H1 (cell line): ENCODE measurements around the gene STXBP5. TPM values are rescaled to one million over a fixed set of nuclear protein-coding genes. Genes with fewer than 3 reads are reported as not detected.

Experiments used
- CTCF ChIA-PET: fragments of 300-600 bp; sonication (Branson Sonifier 250); formaldehyde crosslinking; loops from one replicate; lab custom pipeline; 2021; ENCODE audit not compliant: partially characterized antibody; lab: Charles Lee
- POLR2A ChIA-PET: fragments of 300-600 bp; sonication (Branson Sonifier 250); formaldehyde crosslinking; loops from one replicate; lab custom pipeline; 2021; ENCODE audit warnings: inconsistent platforms; ENCODE audit not compliant: partially characterized antibody; lab: Charles Lee
- DNase-seq, 2 experiments: peaks; one replicate each; pipeline versions ENCODE4 v3.0.0 to v3.0.0-alpha.2; 2010 to 2022; ENCODE audit warnings: low spot score in 2 of 2, low read depth in 1 of 2, mixed read lengths in 1 of 2
- FAIRE-seq: peaks from 2 replicates; lab custom pipeline; 2011; peaks lifted over from hg19 to GRCh38; lab: Jason Lieb, UNC
- H2AFZ ChIP-seq: 2 replicates; pipeline ENCODE4 v1.8.1; 2012; ENCODE audit warnings: low read length, inconsistent platforms
- H2AK5ac ChIP-seq: 2 replicates; pipeline ENCODE4 v1.6.1; 2013; ENCODE audit warnings: low read depth, low read length
- H2BK120ac ChIP-seq: replicated peaks from 2 replicates; pipeline ENCODE3; 2013; ENCODE audit warnings: low read depth, low read length, inconsistent platforms
- H2BK12ac ChIP-seq: 2 replicates; pipeline ENCODE4 v1.6.1; 2013; ENCODE audit warnings: low read depth, low read length
- H2BK15ac ChIP-seq: 2 replicates; pipeline ENCODE4 v1.6.1; 2013; ENCODE audit warnings: low read length
- H2BK20ac ChIP-seq: 2 replicates; pipeline ENCODE4 v1.6.1; 2013; ENCODE audit warnings: low read length
- H2BK5ac ChIP-seq: 2 replicates; pipeline ENCODE4 v1.6.1; 2013; ENCODE audit warnings: low read depth, low read length
- H3K14ac ChIP-seq: 2 replicates; pipeline ENCODE4 v1.6.1; 2013; ENCODE audit warnings: inconsistent platforms; ENCODE audit not compliant: insufficient read length
- H3K18ac ChIP-seq: 2 replicates; pipeline ENCODE4 v1.6.1; 2013; ENCODE audit warnings: low read length; ENCODE audit errors: extremely low read depth
- H3K23ac ChIP-seq: 2 replicates; pipeline ENCODE4 v1.6.1; 2013; ENCODE audit warnings: inconsistent platforms; ENCODE audit not compliant: insufficient read length
- H3K23me2 ChIP-seq: 2 replicates; pipeline ENCODE4 v1.6.1; 2013; ENCODE audit warnings: low read depth, low read length
- H3K27ac ChIP-seq: 2 replicates; pipeline ENCODE4 v1.6.1; 2011; ENCODE audit warnings: low read depth, low read length, inconsistent platforms
- H3K27me3 ChIP-seq, 4 experiments: replicated peaks in 1 of 4; 1 replicate in 1 of 4; 2 replicates in 3 of 4; pipeline versions ENCODE4 v1.6.1 to v1.8.1; 2011 to 2013; ENCODE audit warnings: low read length in 3 of 4, mild to moderate bottlenecking in 3 of 4, inconsistent platforms in 2 of 4, mixed read lengths in 2 of 4, moderate library complexity in 1 of 4; ENCODE audit not compliant: control insufficient read depth in 3 of 4, insufficient read depth in 3 of 4; ENCODE audit errors: extremely low read depth in 1 of 4
- H3K36me3 ChIP-seq, 4 experiments: 2 replicates each; pipeline versions ENCODE4 v1.6.1 to v1.8.1; 2011 to 2013; ENCODE audit warnings: mild to moderate bottlenecking in 4 of 4, low read length in 3 of 4, moderate library complexity in 2 of 4, control low read depth in 1 of 4, inconsistent platforms in 1 of 4; ENCODE audit not compliant: insufficient read depth in 4 of 4, control insufficient read depth in 2 of 4
- H3K4ac ChIP-seq: replicated peaks from 2 replicates; pipeline ENCODE3; 2013; ENCODE audit warnings: low read length, low read depth, mixed read lengths, inconsistent platforms; ENCODE audit not compliant: insufficient read length
- H3K4me1 ChIP-seq, 4 experiments: replicated peaks in 1 of 4; 1 replicate in 1 of 4; 2 replicates in 3 of 4; pipeline versions ENCODE4 v1.6.1 to v1.8.1; 2011 to 2013; ENCODE audit warnings: low read length in 3 of 4, inconsistent platforms in 2 of 4, mixed read lengths in 1 of 4; ENCODE audit not compliant: insufficient read depth in 4 of 4, control insufficient read depth in 3 of 4
- H3K4me2 ChIP-seq, 2 experiments: 2 replicates each; pipeline versions ENCODE4 v1.6.1 to v1.8.1; 2011 to 2013; ENCODE audit warnings: low read depth in 2 of 2, low read length in 2 of 2, control low read depth in 1 of 2, inconsistent platforms in 1 of 2, mild to moderate bottlenecking in 1 of 2; ENCODE audit not compliant: insufficient read depth in 1 of 2
- H3K4me3 ChIP-seq, 4 experiments: fragments of 200-600, 300-600 bp in 1 of 4; sonication (generic), shearing (Covaris generic), sonication (Bioruptor Twin) in 1 of 4; 2 replicates each; pipeline versions ENCODE4 v1.5.1 to v1.8.1; 2011 to 2016; ENCODE audit warnings: low read length in 4 of 4, low read depth in 3 of 4, control low read depth in 2 of 4, inconsistent platforms in 2 of 4, mild to moderate bottlenecking in 2 of 4, mixed read lengths in 1 of 4, moderate library complexity in 1 of 4; ENCODE audit not compliant: insufficient read depth in 2 of 4; ENCODE audit errors: extremely low read depth in 1 of 4
- H3K56ac ChIP-seq: replicated peaks from 2 replicates; pipeline ENCODE3; 2013; ENCODE audit warnings: low read depth, mild to moderate bottlenecking, mixed read lengths, low read length, inconsistent platforms; ENCODE audit not compliant: insufficient read length
- H3K79me1 ChIP-seq: 2 replicates; pipeline ENCODE4 v1.6.1; 2013; ENCODE audit warnings: low read depth, low read length, control low read depth
- H3K79me2 ChIP-seq, 2 experiments: 2 replicates each; pipeline versions ENCODE4 v1.6.1 to v1.8.1; 2012 to 2013; ENCODE audit warnings: low read length in 2 of 2, mild to moderate bottlenecking in 2 of 2, inconsistent platforms in 1 of 2; ENCODE audit not compliant: insufficient read depth in 2 of 2, control insufficient read depth in 1 of 2
- H3K9ac ChIP-seq, 4 experiments: replicated peaks in 1 of 4; 1 replicate in 1 of 4; 2 replicates in 3 of 4; pipeline versions ENCODE4 v1.6.1 to v1.8.1; 2011 to 2013; ENCODE audit warnings: low read depth in 3 of 4, low read length in 3 of 4, control low read depth in 2 of 4, mild to moderate bottlenecking in 2 of 4, moderate library complexity in 2 of 4, inconsistent platforms in 1 of 4; ENCODE audit errors: extremely low read depth in 1 of 4
- H3K9me3 ChIP-seq, 2 experiments: 2 replicates each; pipeline versions ENCODE4 v1.6.1 to v1.8.1; 2012 to 2013; ENCODE audit warnings: mild to moderate bottlenecking in 2 of 2, moderate library complexity in 2 of 2, control low read depth in 1 of 2, inconsistent platforms in 1 of 2, low read depth in 1 of 2, low read length in 1 of 2, mixed read lengths in 1 of 2; ENCODE audit not compliant: insufficient read depth in 2 of 2
- H4K20me1 ChIP-seq, 2 experiments: replicated peaks in 1 of 2; 2 replicates each; pipeline versions ENCODE3 to v1.8.1; 2011 to 2013; ENCODE audit warnings: inconsistent platforms in 2 of 2, low read length in 2 of 2, mild to moderate bottlenecking in 1 of 2; ENCODE audit not compliant: insufficient read depth in 2 of 2, control insufficient read depth in 1 of 2
- H4K5ac ChIP-seq: 2 replicates; pipeline ENCODE4 v1.6.1; 2013; ENCODE audit warnings: low read length, low read depth, mixed read lengths, inconsistent platforms; ENCODE audit not compliant: insufficient read length
- H4K8ac ChIP-seq: 2 replicates; pipeline ENCODE4 v1.8.0; 2013; ENCODE audit warnings: mild to moderate bottlenecking, moderate library complexity, low read length, inconsistent platforms; ENCODE audit not compliant: insufficient read depth; ENCODE audit errors: extremely low read depth
- H4K91ac ChIP-seq: replicated peaks from 2 replicates; pipeline ENCODE3; 2013; ENCODE audit warnings: low read length, mixed read lengths, inconsistent platforms; ENCODE audit not compliant: insufficient read length
- YY1 ChIP-seq: IDR thresholded peaks from 2 replicates; pipeline ENCODE4 v1.6.1; 2011; ENCODE audit warnings: low read depth, mild to moderate bottlenecking, low read length
- polyA plus RNA-seq, 7 experiments: library from polyadenylated mRNA; depleted of rRNA in 3 of 7; stranded (reverse) in 5 of 7; unstranded in 2 of 7; fragments of >200 nt in 5 of 7; fragments of 200-250 nt in 2 of 7; gene quantifications; 1 replicate in 5 of 7; 2 replicates in 1 of 7; 4 replicates in 1 of 7; pipeline versions ENCODE4 v1.2.1 to v1.2.3, GENCODE V29; 2011 to 2013; ENCODE audit warnings: missing spikeins in 2 of 7, mixed read lengths in 2 of 7
- total RNA-seq: library from RNA; stranded (reverse); fragmentation: NEBNext Ultra II Directional; extraction: Animal tissue kit (Norgen Biotek cat#: 25700); gene quantifications from 2 replicates; pipeline ENCODE4 v1.2.1, GENCODE V29; 2021

STXBP5 gene
- total and polyA plus RNA-seq, 2 of the 8 experiments (the other 6 are each of a cell fraction or from before 2014, with no cell fraction given), result 2.7 to 10.8 TPM

GRCh38 chr6:147421903-147422302 lies 217.7 kb downstream of the STXBP5 start:
- DNase-seq (no peak), FAIRE-seq (no peak)
- Histone ChIP-seq H3K9ac (no peak overlapping the region), H3K14ac (no peak overlapping the region), H2BK12ac (no peak overlapping the region), H2AFZ (no peak overlapping the region), H3K27me3 (no peaks in the 10 kb centered on the region), H3K9me3 (no peaks in the 10 kb centered on the region), H3K23me2 (no peaks in the 10 kb centered on the region), H2BK20ac (no peak overlapping the region), H3K4me2 (no peak overlapping the region), H2AK5ac (no peak overlapping the region), H4K5ac (no peak overlapping the region), H3K36me3 (no peaks in the 10 kb centered on the region), H4K20me1 (no peaks in the 10 kb centered on the region), H4K8ac (no peak overlapping the region), H2BK15ac (no peak overlapping the region), H4K91ac (no peak overlapping the region), H2BK5ac (no peak overlapping the region), H3K23ac (no peak overlapping the region), H3K79me2 (no peaks in the 10 kb centered on the region), H3K56ac (no peak overlapping the region), H3K79me1 (no peaks in the 10 kb centered on the region), H3K18ac (no peak overlapping the region), H3K27ac (no peak overlapping the region), H3K4me1 (peaks cover 0 to 6% (median 0%) of the 10 kb centered on the region in 4 experiments; a peak in 2 of 7 replicates), H2BK120ac (no peak overlapping the region), H3K4ac (no peak overlapping the region), H3K4me3 (no peak overlapping the region)
- POLR2A ChIA-PET, result no interaction called here
- CTCF ChIA-PET, result interaction anchor here (0.8 to 1.3 kb wide), 2 partner anchors 13 to 15 kb away, joined by 4 to 5 read pairs; no protein-coding TSS in a partner anchor
- TF ChIP-seq YY1, result no peak
